Gastrocnemius medialis (tissue), 4 donors: ENCODE results near the gene NME8.

Experiments used
- POLR2A ChIP-seq, 2 donors: fragments of 450-650 bp; IDR thresholded peaks; one replicate each; pipeline ENCODE4 v1.6.1; 2017; ENCODE audit warnings: antibody characterized with exemption in 2 of 2, mild to moderate bottlenecking in 2 of 2, moderate library complexity in 2 of 2
- TF ChIP-seq, protein P1 (sequence below), 5 experiments: fragments of 450-650 bp in 3 of 5; fragments of 200-600 bp in 2 of 5; sonication (generic) in 2 of 5; IDR thresholded peaks in 4 of 5; conservative IDR thresholded peaks in 1 of 5; 1 replicate in 4 of 5; 2 replicates in 1 of 5; pipeline ENCODE4 v1.5.1; 2016 to 2019; ENCODE audit warnings: antibody characterized with exemption in 5 of 5, mild to moderate bottlenecking in 3 of 5, moderate library complexity in 3 of 5

DNA sequence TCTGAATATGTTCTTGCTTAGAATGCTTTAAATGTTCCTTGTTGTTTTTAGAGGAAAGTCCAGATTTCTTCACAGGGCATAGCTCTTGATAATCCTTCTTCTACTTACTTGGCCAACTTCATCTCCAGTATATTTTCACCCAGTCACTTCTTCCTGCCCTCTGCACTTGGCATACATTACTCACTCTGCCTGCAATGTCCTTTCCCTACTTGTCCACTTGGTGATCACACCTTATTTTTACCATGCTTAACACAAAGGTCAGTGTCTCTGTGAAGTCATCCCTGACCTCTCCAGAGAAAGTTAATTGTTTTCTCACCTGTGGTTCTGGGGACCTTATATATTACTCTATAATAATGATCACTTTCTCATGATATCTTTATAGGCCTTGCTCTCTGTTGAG lies 45.0 kb downstream of the NME8 start:
- TF ChIP-seq, protein P1, sequence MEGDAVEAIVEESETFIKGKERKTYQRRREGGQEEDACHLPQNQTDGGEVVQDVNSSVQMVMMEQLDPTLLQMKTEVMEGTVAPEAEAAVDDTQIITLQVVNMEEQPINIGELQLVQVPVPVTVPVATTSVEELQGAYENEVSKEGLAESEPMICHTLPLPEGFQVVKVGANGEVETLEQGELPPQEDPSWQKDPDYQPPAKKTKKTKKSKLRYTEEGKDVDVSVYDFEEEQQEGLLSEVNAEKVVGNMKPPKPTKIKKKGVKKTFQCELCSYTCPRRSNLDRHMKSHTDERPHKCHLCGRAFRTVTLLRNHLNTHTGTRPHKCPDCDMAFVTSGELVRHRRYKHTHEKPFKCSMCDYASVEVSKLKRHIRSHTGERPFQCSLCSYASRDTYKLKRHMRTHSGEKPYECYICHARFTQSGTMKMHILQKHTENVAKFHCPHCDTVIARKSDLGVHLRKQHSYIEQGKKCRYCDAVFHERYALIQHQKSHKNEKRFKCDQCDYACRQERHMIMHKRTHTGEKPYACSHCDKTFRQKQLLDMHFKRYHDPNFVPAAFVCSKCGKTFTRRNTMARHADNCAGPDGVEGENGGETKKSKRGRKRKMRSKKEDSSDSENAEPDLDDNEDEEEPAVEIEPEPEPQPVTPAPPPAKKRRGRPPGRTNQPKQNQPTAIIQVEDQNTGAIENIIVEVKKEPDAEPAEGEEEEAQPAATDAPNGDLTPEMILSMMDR (IDR thresholded peaks at IDR 0.05 in 4 of 5, conservative IDR thresholded peaks at IDR 0.05 in 1 of 5), result no peak
- no peak for TF ChIP-seq POLR2A (IDR thresholded peaks at IDR 0.05)
